ENCODE results near the gene GGCX.

Gene GGCX

DNA sequence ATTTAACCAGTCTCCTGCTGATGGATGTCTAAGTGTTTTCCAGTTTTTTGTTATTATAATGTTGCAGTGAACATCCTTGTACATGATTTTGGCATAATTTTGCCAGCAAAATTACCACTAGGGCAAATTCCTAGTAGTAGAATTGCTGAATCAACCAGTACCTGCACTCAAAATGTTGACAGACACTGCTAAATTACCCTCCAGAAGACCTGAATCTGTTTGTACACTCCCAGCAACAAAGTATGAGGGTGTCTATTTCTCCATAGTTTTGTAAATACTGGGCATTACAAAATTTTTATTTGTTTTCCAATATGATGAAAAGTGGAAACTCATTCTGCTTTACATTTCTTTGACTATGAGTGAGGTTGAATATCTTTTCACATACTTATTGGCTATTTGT lies 33.5 kb downstream of the GGCX start:
- DNase-seq (ENCODE audit: low spot score in 2 of 2) (no peak), ATAC-seq (no peak)
- H3K9me3 Mint-ChIP-seq, result no peaks in the 10 kb centered on the region
- H3K4me1 Mint-ChIP-seq, result no peaks in the 10 kb centered on the region
- H3K27ac Mint-ChIP-seq, result no peak overlapping the region
- H3K36me3 Mint-ChIP-seq, result no peaks in the 10 kb centered on the region
- H3K4me3 Mint-ChIP-seq, result no peak overlapping the region

DNA sequence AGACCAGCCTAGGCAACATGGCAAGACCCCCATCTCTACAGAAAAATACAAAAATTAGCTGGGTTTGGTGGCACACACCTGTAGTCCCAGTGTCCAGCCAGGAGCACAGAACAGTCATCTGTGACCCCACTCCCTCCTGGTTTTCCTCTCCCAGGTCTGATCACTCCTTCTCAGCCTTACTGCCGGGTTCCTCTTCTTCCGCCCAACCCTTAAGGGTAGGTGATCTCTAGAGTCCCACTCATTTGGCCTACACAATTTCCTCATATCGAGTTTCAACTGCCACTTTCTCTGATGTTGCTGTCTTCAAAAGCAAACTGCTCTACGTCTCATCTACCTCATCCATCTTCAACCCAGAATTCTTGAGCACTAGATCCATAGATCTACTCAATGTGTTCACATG lies 35.7 kb downstream of the GGCX start:
- ATAC-seq (no peak), DNase-seq (ENCODE audit: low spot score in 2 of 2) (no peak)
- Mint-ChIP-seq H3K4me1 (no peaks in the 10 kb centered on the region), H3K9me3 (no peaks in the 10 kb centered on the region), H3K4me3 (no peak overlapping the region), H3K36me3 (no peaks in the 10 kb centered on the region), H3K27ac (no peak overlapping the region)

DNA sequence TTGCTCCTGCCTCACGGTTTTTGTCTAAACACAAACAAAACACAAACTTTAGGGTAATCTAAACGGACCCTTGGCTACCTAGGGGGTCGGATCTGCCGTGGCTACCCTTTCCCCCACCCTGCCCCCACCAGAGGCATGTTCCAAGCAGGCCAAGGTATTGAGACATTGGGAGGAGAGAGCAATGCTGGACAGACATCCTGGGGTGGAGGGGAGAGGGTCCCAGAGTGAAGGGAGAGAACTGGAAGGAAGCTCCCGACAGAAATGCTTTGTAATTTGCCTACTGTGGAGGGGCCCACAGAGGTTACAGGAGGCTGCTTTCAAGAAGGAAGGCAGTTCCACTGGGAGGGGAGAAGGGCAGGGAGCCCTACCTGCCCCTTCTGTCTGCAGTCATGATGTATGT lies 36.3 kb downstream of the GGCX start:
- ATAC-seq (no peak), DNase-seq (ENCODE audit: low spot score in 2 of 2) (no peak)
- Mint-ChIP-seq H3K9me3 (no peaks in the 10 kb centered on the region), H3K4me3 (no peak overlapping the region), H3K36me3 (no peaks in the 10 kb centered on the region), H3K4me1 (no peaks in the 10 kb centered on the region), H3K27ac (no peak overlapping the region)

DNA sequence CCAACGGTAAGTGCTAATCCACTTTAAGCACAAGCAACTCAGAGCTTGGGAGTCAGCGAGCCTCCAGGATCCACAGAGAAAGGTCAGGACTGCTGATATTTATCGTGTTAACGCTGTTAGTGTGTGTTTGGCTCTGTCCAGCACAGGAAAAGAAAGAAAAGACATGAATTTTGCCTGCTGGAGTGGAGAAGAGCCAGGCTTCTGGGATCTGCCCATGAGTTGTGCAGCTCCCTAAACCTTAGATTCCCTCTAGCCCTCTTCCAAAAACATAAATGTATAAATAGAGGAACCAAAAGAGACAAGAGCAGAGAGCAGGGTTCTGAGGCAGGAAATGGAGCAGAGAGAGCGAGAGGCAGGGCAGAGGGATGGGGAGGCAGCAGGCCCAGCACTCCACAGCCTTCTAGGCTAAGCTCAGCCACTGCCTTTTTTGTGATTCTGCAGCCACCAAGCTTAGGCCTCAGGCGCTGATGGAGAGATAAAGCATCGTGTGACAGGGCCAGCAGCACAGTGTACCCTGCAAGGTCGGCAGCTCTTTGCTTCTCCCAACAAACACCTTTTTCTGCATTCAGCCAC lies 36.9 kb downstream of the GGCX start:
- DNase-seq (ENCODE audit: low spot score in 2 of 2) (no peak), ATAC-seq (no peak)
- H3K27ac Mint-ChIP-seq, result no peak overlapping the region
- H3K4me1 Mint-ChIP-seq, result no peaks in the 10 kb centered on the region
- no peaks in the 10 kb centered on the region for H3K9me3 Mint-ChIP-seq
- no peaks in the 10 kb centered on the region for H3K36me3 Mint-ChIP-seq
- no peak overlapping the region for H3K4me3 Mint-ChIP-seq

DNA sequence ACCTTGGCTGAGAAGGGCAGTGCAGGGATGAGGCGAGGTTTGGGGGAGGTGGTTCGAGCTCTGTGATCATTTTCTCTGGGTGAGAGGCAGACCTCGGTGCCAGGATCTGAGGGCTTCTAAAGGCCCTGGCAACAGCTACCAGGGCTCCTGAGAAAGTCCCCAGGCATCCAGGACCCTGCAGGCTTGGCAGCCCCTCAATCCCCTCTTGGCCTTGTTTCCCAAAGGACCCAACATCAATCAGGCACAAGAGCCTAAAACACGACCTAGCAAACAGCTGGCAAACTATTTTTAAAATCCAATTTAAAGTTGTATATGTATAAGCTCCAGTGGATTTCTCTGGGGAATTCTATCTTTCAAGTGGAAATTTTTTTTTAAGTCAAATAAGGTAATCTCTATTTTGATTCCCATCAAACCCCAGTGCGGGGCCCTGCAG lies 37.4 kb downstream of the GGCX start:
- no peaks in the 10 kb centered on the region for H3K9me3 Mint-ChIP-seq
- H3K27ac Mint-ChIP-seq, result no peak overlapping the region
- ATAC-seq, result no peak
- no peak overlapping the region for H3K4me3 Mint-ChIP-seq
- no peaks in the 10 kb centered on the region for H3K36me3 Mint-ChIP-seq
- DNase-seq (ENCODE audit: low spot score in 2 of 2), result no peak
- no peaks in the 10 kb centered on the region for H3K4me1 Mint-ChIP-seq

DNA sequence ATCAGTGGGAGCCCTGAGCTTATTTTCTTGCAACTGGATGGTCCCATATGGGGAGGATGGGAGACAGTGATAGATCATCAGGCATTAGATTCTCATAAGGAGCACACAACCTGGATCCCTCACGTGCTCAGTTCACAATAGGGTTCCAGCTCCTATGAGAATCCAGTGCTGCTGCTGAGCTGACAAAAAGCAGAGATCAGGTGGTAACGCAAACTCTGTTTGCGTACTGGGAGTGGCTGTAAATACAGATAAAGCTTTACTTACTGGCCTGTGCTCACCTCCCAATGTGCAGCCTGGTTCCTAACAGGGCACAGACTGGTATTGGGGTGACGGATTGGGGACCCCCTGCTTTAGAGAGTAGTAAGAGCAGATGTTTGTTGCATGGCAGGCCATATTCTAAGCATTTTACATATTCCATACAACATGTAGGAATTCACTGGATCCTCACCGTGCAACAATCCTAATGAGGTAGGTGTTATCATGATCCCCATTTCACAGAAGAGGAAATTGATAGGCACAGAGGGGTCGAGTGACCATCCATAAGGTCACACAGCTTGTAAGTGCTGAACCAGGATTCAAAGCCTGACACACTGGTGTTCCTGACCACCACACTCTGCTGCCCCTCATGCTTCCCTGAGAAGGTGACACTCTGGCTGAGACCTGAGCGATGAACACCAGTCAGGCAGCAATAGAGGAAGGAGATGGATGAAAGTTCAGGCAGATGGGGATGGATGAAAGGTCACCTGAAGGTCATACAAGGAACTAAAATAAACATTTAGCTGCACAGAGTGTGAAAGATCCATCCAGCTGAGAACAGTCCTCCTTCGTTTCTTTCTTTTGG lies 38.0 kb downstream of the GGCX start:
- no peaks in the 10 kb centered on the region for H3K4me1 Mint-ChIP-seq
- no peaks in the 10 kb centered on the region for H3K36me3 Mint-ChIP-seq
- ATAC-seq, result no peak
- no peak for DNase-seq (ENCODE audit: low spot score in 2 of 2)
- H3K27ac Mint-ChIP-seq, result no peak overlapping the region
- H3K9me3 Mint-ChIP-seq, result no peaks in the 10 kb centered on the region
- H3K4me3 Mint-ChIP-seq, result no peak overlapping the region

DNA sequence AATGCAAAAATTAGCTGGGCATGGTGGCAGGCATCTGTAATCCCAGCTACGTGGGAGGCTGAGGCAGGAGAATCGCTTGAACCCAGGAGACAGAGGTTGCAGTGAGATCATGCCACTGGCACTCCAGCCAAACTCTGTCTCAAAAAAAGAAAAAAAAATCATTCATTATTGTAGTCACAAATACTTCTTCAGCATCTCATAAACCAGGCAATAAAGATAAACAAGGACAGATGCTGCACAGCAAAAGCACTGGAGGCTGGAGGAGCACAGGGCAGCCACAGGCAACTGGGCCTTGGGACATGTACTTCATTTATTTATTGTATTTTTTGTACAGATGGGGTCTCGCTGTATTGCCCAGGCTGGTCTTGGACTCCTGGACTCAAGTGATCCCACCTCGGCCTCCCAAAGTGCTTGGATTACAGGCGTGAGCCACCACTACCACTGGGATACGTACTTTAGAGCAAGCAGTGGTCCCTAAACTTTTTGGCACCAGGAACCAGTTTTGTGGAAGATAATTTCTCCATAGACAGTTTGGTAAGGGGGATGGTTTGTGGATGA lies 39.1 kb downstream of the GGCX start:
- ATAC-seq, result no peak
- Mint-ChIP-seq H3K27ac (no peak overlapping the region), H3K9me3 (no peaks in the 10 kb centered on the region), H3K4me1 (no peaks in the 10 kb centered on the region), H3K4me3 (no peak overlapping the region), H3K36me3 (no peaks in the 10 kb centered on the region)
- DNase-seq (ENCODE audit: low spot score in 2 of 2), result no peak

DNA sequence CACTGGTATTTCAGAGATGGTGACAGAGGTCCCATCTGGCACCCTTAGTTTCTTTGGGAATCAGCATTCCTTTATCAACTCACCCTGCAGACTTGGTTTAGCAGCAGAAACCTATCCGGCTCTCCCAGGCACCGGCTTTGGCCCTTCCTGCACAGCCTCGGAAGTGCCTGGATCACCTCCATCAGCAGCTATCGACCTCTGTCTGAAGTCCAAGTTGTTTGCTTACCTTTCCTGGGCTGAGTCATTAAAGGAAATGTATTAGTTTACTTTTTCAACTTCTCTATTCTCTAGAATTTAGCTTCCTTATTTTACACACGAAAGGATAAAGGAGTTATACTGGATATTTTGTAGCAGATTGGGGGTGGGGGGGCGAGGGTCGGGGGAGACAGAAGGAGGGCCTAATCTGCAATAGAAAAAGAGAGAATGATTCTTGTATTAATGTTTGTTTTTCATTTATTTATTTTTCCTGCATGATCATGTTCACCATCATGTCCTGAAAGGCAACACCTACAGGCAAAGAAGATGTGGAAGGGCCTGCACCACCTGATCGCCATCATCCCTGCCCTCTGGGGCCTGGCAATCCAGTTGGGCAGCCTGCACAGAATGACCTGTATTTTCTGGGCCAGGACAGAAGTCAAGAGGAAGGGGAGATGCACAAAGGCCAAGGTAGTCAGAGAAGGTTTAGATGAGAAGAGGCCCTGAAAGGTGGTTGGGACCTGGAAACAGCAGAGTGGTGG lies 44.5 kb downstream of the GGCX start:
- no peak for ATAC-seq
- Mint-ChIP-seq H3K9me3 (no peaks in the 10 kb centered on the region), H3K4me3 (no peak overlapping the region), H3K36me3 (no peaks in the 10 kb centered on the region), H3K4me1 (no peaks in the 10 kb centered on the region), H3K27ac (no peak overlapping the region)
- DNase-seq (ENCODE audit: low spot score in 2 of 2), result no peak

DNA sequence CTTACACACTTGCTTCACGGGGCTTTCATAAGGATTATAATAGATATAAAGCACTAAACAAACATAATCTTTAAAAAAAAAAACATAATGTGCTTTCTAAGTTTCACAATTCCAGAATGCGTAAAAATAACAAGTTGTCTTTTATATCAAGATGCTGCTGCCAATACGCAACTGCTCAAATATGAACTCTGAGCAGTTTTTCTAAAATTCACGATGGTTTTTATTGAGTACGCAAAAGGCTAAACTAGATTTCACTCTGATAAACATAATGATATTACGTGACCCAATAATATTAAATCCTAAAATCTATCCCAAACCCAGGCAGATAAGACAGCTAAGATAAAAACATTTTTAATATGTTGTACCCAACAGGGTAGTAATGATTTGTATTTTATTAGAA lies 47.0 kb downstream of the GGCX start:
- H3K27ac Mint-ChIP-seq, result no peak overlapping the region
- DNase-seq (ENCODE audit: low spot score in 2 of 2) (no peak), ATAC-seq (no peak)
- no peaks in the 10 kb centered on the region for H3K4me1 Mint-ChIP-seq
- no peak overlapping the region for H3K4me3 Mint-ChIP-seq
- H3K36me3 Mint-ChIP-seq, result no peaks in the 10 kb centered on the region
- no peaks in the 10 kb centered on the region for H3K9me3 Mint-ChIP-seq

DNA sequence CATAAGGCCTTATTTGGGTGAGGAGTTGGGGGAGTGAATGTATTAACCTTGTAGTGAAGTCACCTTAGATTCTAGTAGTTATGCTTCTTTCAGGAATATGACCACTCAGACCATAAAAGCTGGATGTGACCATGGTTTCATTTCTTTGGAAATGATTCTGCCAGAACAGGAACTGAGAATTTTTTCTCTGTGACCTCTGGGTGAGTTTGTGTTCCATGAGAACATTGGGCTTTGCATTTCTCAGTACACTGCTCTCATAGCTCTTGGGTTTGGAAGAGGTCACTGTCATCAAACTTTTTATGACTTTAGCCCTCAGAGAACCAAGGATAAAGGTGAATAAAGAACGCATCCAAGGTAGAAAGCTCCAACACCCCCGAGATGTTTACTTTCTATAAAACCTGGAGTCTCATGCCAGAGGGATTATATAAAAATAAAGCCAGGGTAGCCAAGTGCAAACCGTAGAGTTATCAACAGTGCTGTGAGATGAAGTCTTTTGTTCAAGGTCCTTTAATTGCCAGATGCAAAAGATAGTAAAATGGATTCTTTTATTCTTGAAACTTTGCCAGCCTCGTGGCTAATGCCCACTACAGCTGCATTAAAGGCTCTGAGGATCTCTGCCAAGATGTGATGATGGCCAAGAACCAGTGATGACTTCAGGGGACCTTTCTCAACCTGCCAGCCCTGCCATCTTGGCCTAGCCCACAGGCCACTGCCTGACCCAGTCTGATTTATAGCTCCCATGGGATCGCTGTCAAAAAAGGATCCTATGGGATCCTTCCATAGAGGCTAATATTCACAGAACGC lies 50.1 kb downstream of the GGCX start:
- Mint-ChIP-seq H3K27ac (no peak overlapping the region), H3K4me3 (no peak overlapping the region), H3K9me3 (no peaks in the 10 kb centered on the region), H3K4me1 (no peaks in the 10 kb centered on the region), H3K36me3 (no peaks in the 10 kb centered on the region)
- DNase-seq (ENCODE audit: low spot score in 2 of 2) (no peak), ATAC-seq (no peak)

DNA sequence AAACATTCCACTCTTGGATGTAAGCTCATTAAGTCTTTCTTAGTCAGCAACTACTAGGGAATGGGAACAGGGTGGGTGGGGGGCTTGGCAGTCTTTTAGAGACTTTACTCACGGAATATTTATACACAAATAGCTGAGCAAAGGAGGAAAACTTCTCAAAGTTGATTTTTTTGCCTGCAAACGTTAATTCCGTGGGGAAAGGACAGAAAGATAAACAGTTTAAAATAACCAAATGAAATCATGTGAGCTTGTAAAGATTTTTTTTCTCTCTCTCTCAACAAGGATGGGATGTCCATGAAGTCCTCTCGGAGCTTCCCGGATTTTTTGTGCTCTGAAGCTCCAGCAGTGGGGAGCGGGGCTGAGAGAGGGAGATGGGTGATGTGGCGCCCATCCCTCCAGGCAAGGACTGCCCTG lies 54.5 kb downstream of the GGCX start:
- Mint-ChIP-seq H3K9me3 (no peaks in the 10 kb centered on the region), H3K27ac (no peak overlapping the region), H3K36me3 (no peaks in the 10 kb centered on the region), H3K4me1 (no peaks in the 10 kb centered on the region), H3K4me3 (no peak overlapping the region)
- no peak for DNase-seq (ENCODE audit: low spot score in 2 of 2)
- ATAC-seq, result no peak

DNA sequence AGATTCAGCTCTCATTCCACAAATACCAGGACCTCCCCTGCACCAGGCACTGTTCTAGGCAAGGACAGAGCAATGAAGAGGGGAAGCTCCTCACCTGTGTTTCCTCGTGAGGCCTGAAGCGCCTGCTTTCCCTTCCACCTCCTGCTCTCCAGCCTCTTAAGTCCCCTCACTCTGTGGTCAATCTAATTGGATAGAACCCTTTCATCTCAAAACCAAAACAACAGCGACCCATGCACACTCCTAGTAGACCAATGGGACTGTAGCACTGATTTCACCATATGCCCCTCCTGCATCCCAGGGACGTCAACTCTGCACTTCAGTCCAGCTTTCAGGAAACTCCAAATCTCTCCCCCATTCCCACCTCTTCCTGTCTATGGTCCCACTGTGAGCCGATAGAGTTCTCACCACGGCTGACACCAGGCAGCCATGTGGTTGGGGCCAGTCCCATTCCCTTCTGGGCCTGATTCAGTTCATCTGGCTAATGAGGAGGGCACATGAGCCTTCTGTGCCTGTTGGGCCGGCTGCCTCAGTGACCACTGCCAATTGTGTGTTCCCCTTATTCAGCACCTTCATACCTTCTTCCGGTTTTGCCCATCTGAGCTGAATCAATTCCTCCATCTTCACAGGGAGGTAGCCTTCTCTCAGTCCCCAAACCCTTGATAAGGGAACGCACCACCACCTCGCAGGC lies 55.6 kb downstream of the GGCX start:
- no peaks in the 10 kb centered on the region for H3K9me3 Mint-ChIP-seq
- ATAC-seq, result no peak
- H3K4me1 Mint-ChIP-seq, result no peaks in the 10 kb centered on the region
- H3K27ac Mint-ChIP-seq, result no peak overlapping the region
- no peaks in the 10 kb centered on the region for H3K36me3 Mint-ChIP-seq
- DNase-seq (ENCODE audit: low spot score in 2 of 2), result no peak
- no peak overlapping the region for H3K4me3 Mint-ChIP-seq

DNA sequence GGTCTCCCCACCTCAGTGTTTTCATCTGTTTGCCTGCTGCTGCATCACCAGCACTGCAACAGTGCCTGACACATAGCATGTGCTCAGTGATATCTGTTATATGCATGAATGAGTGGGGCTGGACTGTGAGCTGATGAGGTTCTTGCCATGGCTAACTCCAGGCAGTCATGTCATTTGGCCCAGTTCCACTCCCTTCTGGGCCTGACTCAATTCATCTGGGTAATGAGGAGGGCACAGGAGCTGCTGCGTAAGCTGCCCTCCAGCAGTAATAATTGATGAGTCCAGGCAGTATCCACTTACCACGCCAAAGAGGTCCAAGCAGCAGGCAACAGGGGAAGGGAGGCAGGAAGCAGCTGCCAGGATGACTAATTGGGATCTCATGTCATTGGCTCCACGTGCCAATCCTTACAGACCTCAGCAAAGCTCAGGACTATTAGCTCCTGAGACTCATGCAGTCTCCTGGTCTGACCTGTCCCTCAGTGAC lies 56.5 kb downstream of the GGCX start:
- no peak overlapping the region for H3K4me3 Mint-ChIP-seq
- no peaks in the 10 kb centered on the region for H3K36me3 Mint-ChIP-seq
- H3K9me3 Mint-ChIP-seq, result no peaks in the 10 kb centered on the region
- ATAC-seq (no peak), DNase-seq (ENCODE audit: low spot score in 2 of 2) (no peak)
- H3K27ac Mint-ChIP-seq, result no peak overlapping the region
- no peaks in the 10 kb centered on the region for H3K4me1 Mint-ChIP-seq

DNA sequence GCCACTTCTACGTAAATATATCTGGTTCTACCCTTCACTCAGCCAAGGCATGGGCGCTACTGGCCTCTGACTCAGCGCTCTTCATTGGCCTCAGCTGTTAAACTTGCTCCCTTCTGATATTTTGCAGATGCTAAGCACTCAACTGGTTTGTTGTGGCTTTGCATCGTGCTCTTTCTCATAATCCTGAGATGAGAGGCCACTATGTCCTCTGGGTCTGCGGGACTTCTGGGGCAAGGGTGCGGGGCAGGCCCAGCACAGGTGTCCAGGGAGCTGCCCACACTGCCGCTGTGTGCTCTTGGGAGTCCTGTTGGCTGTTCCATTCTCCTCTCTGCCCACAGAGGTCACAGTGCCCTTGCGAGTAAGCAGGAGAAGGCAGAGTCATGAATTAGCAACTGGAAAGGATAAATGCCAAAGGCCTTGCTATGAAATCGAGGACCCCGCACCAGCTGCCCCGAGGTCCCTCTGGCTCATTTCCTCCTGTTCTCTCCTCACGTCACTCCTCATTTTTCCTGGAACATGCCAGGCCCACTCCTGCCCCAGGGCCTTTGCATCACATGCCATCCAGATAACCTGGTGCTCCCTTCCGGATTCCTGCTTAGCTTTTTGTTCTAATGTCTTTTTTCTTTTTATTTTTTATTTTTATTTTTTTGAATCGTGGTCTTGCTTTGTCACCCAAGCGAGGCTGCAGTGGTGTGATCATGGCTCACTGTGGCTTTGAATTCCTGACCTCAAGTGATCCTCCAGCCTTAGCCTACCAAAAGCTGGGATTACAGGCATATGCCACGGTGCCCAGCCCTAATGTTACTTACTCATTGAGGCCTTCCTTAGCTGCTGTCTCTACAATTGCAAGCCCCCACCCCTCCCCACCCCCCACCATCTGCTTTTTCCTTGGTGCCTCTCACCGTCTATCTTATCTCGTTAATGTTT lies 57.2 kb downstream of the GGCX start:
- DNase-seq (ENCODE audit: low spot score in 2 of 2) (no peak), ATAC-seq (no peak)
- Mint-ChIP-seq H3K27ac (no peak overlapping the region), H3K9me3 (no peaks in the 10 kb centered on the region), H3K4me1 (no peaks in the 10 kb centered on the region), H3K36me3 (no peaks in the 10 kb centered on the region), H3K4me3 (no peak overlapping the region)

Data from stimulated activated effector memory CD8-positive, alpha-beta T cell treated with anti-CD3 and anti-CD28 coated beads, Interleukin-12 subunit alpha, Interleukin-12 subunit beta, amount 100 ng/mL, for 72 hours (primary cell).